HG02588 (cell line): ENCODE results near the gene ACAA1.

Experiments
- ATAC-seq: cut with Tn5 transposase; IDR thresholded peaks from one replicate; pipeline ENCODE4 v1.9.1; 2021; ENCODE audit warnings: mild to moderate bottlenecking, moderate library complexity; ENCODE audit not compliant: unreplicated experiment

ACAA1 gene

GRCh38 chr3:38154625-38155255 is 17.8 kb upstream of the ACAA1 start:
- ATAC-seq: no peak

- ATAC-seq: no peak
Observed at GRCh38 chr3:38154033-38154494, 17.1 kb upstream of the ACAA1 start.

- no peak for ATAC-seq
Observed at GRCh38 chr3:38153221-38153620, 16.3 kb upstream of the ACAA1 start.

- ATAC-seq: no peak
Observed at GRCh38 chr3:38152609-38153008, 15.7 kb upstream of the ACAA1 start.

- no peak for ATAC-seq
Observed at GRCh38 chr3:38151667-38152265, 14.8 kb upstream of the ACAA1 start.

- no peak for ATAC-seq
Observed at GRCh38 chr3:38150780-38151528, 14.0 kb upstream of the ACAA1 start.

GRCh38 chr3:38149708-38150107 is 12.8 kb upstream of the ACAA1 start:
- ATAC-seq: no peak

GRCh38 chr3:38148311-38148882 is 11.5 kb upstream of the ACAA1 start:
- ATAC-seq: no peak

GRCh38 chr3:38147421-38147820 is 10.5 kb upstream of the ACAA1 start:
- ATAC-seq: no peak

- no peak for ATAC-seq
Observed at GRCh38 chr3:38146504-38146903, 9.6 kb upstream of the ACAA1 start.

- ATAC-seq: no peak
Observed at GRCh38 chr3:38143511-38143910, 6.6 kb upstream of the ACAA1 start.

GRCh38 chr3:38142959-38143358 is 6.0 kb upstream of the ACAA1 start:
- ATAC-seq: no peak

GRCh38 chr3:38141952-38142273 is 5.0 kb upstream of the ACAA1 start:
- no peak for ATAC-seq

GRCh38 chr3:38141173-38141951 is 4.4 kb upstream of the ACAA1 start:
- ATAC-seq: no peak

- ATAC-seq: no peak
Observed at GRCh38 chr3:38140326-38141172, 3.6 kb upstream of the ACAA1 start.

GRCh38 chr3:38139652-38140051 is 2.7 kb upstream of the ACAA1 start:
- ATAC-seq: no peak

GRCh38 chr3:38139191-38139590 is 2.3 kb upstream of the ACAA1 start:
- ATAC-seq: no peak

GRCh38 chr3:38138349-38139190 is 1.6 kb upstream of the ACAA1 start, which contains the start of gene MYD88:
MYD88 (plus strand) TSS chr3:38138661; CDS start chr3:38138701, 40 bp downstream.
- ATAC-seq: peak; percentile 44
